ENCODE results near the gene TPI1.

Gene TPI1

DNA sequence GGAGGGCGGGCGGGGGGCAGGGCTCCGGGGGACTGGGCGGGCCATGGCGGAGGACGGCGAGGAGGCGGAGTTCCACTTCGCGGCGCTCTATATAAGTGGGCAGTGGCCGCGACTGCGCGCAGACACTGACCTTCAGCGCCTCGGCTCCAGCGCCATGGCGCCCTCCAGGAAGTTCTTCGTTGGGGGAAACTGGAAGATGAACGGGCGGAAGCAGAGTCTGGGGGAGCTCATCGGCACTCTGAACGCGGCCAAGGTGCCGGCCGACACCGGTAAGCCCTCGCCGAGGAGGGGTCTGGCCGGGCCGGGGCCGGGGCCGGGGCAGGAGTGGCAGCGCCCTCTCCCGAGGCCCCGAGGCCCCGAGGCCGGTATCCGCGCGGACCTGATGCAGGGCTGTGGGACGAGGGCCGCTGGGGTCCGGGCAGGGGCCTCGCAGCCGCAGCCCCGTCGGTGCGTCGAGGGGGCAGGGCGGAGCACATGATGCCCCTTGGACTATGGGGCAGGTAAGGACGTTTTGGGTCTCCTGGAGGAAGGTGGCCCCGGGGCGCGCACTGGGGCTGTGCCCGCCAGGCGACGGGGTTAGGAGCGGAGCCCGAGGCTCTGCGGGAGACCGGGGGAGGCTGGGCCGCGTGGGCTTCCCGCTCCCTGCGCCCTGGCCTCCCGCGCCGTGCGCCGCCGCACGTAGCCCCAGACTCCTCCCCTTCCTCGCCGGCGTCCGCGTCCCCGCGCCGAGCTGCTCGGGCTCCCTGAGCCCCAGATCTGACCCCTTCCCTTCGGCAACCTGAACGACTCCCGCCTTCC lies at the start of gene TPI1:
Gene TPI1, plus strand, starts transcription at position 119 of the 798 bp plus-strand sequence. Its CDS starts 36 bp downstream, at position 155.
- DNase-seq: peak; percentile 78

DNA sequence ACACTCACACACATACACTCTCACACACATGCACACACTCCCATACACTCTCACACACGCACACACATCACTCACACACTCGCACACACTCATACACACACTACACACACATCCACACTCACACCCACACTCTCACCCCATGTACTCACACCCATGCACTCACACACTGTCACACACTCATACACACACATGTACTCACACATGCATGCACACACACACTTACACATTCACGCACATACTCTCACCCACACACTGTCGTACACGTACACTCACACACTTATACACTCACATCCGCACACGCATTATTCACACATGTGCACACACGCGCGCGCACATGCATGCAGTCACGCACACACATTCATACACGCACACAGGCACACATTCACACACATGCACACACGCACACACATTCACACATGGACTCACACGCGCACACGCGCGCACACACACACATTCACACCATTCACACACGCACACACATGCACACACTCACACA lies 49.6 kb upstream of the TPI1 start:
- no peak for DNase-seq

DNA sequence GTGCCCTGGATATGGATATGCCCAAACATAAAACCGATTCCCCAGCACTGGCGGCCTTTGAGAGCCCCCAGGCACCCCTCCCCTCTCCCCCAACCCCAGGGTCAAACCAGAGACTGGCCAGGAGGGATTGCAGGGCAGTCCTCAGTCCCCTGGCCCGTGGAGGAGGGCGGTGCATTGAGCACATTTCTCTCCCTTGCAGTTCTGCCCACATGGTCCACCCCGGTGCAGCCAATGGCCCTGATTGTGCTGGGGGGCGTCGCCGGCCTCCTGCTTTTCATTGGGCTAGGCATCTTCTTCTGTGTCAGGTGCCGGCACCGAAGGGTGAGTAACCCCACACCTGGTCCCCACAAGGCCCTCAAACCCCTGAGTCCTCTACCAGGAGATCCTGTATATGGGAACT lies 49.1 kb upstream of the TPI1 start:
- DNase-seq: no peak

DNA sequence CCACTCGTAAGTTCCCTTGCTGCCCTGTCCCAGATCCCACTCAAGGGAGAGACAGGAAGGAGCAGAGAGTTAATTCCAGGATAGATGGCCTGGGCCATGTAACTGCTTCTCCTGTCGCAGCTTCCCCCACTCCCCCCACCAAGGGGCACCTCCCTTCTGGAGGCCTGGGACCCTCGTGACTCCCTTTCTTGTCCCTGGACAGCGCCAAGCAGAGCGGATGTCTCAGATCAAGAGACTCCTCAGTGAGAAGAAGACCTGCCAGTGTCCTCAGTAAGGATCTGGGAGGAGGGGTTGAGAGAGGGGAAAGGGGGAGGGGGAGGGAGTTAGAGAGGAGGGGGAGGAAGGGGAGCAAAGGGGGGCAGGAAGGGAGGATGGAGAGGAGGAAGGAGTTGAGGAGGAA lies 48.7 kb upstream of the TPI1 start:
- no peak for DNase-seq

DNA sequence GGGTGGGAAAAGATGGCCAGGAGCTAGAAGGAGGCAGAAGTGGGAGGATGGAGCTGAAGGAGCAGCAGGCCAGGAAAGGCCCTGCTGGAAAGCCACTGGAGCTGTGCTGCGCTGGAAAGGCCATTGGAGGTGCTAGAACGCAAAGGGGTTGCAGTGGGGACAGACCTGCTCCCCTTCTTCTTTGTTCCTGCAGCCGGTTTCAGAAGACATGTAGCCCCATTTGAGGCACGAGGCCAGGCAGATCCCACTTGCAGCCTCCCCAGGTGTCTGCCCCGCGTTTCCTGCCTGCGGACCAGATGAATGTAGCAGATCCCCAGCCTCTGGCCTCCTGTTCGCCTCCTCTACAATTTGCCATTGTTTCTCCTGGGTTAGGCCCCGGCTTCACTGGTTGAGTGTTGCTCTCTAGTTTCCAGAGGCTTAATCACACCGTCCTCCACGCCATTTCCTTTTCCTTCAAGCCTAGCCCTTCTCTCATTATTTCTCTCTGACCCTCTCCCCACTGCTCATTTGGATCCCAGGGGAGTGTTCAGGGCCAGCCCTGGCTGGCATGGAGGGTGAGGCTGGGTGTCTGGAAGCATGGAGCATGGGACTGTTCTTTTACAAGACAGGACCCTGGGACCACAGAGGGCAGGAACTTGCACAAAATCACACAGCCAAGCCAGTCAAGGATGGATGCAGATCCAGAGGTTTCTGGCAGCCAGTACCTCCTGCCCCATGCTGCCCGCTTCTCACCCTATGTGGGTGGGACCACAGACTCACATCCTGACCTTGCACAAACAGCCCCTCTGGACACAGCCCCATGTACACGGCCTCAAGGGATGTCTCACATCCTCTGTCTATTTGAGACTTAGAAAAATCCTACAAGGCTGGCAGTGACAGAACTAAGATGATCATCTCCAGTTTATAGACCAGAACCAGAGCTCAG lies 48.0 kb upstream of the TPI1 start:
- DNase-seq: no peak

DNA sequence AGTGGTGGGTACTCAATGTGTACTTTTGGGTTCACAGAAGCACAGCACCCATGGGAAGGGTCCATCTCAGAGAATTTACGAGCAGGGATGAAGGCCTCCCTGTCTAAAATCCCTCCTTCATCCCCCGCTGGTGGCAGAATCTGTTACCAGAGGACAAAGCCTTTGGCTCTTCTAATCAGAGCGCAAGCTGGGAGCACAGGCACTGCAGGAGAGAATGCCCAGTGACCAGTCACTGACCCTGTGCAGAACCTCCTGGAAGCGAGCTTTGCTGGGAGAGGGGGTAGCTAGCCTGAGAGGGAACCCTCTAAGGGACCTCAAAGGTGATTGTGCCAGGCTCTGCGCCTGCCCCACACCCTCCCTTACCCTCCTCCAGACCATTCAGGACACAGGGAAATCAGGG lies 47.2 kb upstream of the TPI1 start:
- no peak for DNase-seq

DNA sequence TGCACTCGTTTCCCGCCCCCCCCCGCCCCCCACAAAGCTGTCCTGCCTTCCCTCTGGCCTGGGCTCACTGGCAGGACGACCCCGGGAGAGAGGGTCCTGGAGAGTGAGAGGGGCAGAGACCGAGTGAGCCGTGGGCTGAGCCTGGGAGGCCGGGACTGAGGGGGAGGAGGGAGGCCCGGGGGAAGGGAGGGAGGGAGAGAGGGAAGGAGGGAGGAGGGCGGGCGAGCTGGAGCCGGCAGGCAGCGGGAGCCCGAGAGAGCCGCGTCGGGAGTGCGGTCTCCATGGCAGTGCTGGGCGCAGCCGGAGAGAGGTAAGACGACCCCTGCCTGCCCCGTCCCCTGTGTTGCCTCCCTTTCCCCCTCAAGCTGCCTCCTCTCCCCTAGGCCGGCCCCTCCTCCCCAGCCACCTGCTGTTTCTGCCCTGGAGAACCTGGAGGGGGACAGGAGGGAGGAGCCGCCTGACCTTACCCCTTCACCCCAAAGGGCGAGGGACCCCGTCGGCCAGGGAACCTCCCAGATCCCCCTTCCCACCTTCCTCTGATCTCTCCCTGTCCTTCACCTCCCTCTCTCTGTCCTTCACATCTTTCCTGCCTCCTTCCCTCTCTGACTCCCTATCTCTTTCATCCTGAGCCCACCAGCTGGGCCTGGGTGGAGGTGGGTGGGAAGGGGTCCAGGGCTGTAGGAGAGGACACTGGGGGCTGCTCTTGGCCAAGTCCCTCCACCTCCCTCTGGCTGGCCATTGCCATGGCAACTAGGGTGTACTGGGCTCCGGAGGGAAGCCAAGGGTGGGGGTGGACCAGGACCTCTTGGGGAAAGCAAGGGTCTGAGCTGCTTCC lies 45.5 kb upstream of the TPI1 start, which contains the start of gene GPR162:
Gene GPR162, plus strand, starts transcription at position 231 of the 835 bp plus-strand sequence. CDS start 2,078 bp downstream, outside the sequence.
- DNase-seq: peak; percentile 59

DNA sequence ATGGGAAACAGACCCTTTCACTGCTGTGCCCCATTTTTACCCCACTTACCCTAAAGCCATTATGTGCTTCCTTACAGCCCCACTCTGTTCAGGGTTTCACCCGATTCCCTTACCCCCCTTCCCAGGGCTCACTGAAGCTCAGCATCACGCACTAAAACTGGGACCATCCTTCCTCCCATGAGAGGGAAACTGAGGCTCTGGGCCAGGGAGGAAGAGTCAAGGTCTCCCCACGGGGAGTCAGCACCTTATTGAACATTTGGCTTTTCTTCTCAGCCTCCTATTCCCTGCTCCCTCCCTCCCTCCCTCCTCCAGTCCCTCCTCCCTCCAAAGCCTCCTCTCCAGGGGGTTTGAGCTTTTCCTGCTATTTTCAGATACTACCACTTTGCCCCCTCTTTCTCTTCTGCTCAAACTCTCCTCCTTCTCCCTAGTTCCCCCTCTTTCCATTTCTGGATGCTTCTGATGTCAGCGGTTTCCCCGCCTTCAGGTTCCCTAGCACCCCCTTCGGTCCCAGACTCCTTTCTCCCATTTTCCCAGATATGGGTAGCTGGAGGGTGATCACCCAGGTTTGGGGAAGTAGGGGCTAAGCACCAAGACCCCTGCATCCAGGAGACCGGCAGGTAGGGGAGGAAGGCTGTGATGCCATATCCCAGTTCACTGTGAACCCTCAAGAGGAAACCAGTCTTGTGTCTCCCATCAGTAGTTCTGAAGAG lies 44.8 kb upstream of the TPI1 start:
- no peak for DNase-seq

DNA sequence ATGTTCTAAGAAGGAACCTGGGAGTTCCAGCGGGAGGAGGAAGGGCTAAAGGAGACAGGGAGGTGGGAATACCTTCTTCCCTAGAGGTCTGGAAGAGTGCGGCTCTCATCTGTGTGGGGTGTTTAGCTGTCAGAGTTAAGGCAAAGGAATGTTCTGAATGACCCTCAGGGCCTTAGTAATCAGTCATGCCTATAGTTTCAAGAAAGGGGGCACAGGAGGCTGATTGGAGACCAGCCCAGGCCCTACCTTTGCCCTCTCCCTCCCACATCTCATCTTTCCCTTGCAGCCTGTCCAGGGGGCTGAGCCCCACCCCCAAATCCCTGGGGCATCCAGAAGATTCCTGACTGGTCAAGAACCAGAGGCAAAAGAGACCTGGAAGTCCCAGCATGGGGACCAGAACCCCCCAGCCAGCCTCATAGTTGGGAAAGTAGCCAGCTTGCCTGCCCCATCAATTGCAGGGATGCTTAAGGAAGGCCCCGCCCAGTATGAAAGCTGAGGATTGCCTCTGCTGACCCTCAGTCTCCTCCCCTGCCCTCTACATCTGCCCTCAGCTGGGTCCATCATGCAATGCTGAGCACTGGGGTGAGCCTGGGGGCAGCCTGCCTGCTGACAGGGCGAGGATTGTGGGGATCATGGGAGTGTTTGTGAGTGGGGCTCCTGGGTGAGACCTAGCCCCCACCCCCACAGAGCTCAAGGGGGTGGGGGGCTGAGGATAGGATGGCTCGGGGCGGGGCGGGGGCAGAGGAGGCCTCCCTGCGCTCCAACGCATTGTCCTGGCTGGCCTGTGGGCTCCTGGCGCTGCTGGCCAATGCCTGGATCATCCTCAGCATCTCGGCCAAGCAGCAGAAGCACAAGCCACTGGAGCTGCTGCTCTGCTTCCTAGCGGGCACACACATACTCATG lies 43.9 kb upstream of the TPI1 start:
- no peak for DNase-seq

DNA sequence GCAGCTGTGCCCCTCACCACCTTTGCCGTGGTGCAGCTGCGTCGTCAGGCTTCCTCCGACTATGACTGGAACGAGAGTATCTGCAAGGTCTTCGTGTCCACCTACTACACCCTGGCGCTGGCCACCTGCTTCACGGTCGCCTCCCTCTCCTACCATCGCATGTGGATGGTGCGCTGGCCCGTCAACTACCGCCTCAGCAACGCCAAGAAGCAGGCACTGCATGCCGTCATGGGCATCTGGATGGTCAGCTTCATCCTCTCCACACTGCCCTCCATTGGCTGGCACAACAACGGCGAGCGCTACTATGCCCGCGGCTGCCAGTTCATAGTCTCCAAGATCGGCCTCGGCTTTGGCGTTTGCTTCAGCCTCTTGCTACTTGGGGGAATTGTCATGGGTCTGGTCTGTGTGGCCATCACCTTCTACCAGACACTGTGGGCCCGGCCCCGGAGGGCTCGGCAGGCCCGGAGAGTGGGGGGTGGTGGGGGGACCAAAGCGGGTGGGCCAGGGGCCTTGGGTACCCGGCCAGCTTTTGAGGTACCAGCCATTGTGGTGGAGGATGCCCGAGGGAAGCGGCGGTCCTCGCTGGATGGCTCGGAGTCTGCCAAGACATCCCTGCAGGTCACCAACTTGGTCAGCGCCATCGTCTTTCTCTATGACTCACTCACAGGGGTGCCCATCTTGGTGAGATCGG lies 43.1 kb upstream of the TPI1 start:
- no peak for DNase-seq

DNA sequence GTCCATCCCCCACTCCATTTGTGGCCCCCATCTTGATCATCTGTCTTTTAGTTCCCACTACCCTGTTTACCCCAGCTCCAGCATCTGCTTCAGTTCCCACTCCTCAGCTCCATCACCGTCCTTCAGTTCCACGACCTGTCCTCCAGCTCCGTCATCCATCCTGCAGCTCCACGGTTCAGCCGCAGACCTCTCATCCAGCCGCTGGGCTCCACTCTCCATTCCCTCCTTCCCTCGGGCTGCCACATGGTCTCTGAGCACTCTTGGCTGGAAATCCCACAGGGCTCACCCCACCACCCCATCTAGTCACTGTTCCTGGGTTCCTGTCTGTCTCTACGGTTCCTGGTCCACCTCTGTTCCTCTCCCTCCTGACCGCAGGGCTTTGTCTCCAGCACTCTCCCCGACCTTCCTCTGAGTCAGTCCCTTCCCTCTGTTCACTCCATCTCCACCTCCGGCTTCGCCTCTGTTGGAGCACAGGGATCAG lies 42.4 kb upstream of the TPI1 start:
- DNase-seq: no peak

DNA sequence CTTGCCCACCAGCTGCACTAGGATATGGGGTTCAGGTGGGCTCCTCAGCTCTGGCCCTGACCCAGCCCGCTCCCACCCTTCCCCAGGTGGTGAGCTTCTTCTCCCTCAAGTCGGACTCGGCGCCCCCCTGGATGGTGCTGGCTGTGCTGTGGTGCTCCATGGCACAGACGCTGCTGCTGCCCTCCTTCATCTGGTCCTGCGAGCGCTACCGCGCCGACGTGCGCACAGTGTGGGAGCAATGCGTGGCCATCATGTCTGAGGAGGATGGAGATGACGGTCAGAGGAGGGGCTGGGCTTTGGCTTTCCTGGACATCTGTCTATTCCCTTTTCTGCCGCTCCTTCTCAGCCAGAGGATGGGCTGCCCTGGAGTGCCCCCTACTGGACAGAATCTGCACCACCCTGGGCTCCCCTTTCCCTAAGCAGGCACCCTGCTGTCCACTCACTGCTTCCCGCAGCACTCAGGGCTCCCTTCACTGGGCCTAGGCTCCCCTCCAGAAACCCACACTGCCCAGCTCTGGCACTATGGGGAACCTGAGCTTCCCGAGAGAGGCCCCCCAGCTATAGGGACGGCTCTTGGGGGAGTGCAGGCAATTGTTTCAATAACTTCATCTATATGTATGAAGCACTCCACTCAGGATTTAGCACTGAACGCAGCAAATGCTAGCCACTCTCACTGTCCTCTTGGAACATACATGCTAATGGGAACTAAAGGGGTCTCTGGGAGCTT lies 41.8 kb upstream of the TPI1 start:
- DNase-seq: peak; percentile 92

DNA sequence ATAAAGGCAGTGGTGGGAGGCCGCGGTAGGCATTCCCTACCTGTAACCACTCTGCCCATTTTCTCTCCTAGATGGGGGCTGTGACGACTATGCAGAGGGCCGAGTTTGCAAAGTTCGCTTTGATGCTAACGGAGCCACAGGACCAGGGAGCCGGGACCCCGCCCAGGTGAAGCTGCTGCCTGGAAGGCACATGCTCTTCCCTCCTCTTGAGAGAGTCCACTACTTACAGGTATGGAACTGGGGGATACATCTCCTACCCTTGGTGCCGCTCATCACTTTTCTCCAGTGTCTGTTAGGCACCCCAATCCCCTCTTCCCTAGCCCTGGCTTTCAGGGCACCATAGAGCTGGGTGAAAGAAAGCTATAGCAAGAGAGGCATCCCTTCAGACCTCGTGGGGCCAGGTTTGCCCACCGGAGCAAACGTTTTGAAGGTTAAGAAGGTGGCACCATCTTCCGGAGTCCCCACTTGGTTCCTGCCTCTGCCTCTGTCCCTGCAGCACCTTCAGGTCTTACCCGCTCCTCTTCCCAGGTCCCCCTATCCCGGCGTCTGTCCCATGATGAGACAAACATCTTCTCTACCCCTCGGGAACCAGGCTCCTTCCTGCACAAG lies 41.1 kb upstream of the TPI1 start:
- no peak for DNase-seq

DNA sequence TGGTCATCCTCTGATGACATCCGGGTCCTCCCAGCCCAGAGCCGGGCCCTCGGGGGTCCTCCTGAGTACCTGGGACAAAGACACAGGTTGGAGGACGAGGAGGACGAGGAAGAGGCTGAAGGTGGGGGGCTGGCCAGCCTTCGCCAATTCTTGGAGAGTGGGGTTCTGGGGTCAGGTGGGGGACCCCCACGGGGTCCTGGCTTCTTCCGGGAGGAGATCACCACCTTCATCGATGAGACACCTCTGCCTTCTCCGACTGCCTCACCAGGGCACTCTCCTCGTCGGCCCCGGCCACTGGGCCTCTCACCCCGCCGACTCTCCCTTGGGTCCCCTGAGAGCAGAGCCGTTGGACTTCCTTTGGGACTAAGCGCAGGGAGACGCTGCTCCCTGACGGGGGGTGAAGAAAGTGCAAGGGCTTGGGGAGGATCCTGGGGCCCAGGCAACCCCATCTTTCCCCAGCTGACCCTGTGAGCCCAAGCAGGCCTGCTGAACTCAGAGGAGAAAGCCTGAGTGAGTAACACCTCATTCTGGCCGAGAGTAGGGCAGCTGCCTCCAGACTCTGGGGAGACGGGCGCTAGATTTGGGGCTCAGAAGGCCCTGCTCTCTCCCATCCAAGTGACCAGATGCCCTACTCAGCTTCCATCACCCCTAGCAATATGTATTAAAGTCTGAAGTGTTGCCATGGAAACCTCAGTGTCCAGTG lies 40.4 kb upstream of the TPI1 start:
- no peak for DNase-seq

DNA sequence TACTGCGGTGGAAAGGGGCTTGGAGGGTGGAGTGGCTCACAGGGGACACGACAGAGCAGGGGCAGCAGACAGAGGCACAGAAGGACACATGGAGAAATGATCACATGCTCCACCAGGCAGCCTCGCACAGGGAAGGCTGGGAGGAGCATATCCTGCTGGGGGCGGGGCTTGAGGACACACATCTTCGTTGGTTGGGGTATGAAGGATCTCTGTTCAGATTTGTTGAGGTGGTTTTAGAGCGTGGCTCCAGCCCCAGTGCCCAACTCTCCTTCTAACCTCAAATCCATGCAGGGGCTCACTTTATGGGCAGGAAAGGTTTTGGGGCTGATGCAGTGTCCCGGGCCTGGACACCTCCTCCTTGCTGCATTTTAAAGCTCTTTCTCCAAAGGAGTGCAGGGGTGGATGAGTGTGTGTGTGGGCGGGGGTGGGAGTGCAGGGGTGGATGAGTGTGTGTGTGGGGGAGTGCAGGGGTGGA lies 39.9 kb upstream of the TPI1 start:
- DNase-seq: peak; percentile 90

DNA sequence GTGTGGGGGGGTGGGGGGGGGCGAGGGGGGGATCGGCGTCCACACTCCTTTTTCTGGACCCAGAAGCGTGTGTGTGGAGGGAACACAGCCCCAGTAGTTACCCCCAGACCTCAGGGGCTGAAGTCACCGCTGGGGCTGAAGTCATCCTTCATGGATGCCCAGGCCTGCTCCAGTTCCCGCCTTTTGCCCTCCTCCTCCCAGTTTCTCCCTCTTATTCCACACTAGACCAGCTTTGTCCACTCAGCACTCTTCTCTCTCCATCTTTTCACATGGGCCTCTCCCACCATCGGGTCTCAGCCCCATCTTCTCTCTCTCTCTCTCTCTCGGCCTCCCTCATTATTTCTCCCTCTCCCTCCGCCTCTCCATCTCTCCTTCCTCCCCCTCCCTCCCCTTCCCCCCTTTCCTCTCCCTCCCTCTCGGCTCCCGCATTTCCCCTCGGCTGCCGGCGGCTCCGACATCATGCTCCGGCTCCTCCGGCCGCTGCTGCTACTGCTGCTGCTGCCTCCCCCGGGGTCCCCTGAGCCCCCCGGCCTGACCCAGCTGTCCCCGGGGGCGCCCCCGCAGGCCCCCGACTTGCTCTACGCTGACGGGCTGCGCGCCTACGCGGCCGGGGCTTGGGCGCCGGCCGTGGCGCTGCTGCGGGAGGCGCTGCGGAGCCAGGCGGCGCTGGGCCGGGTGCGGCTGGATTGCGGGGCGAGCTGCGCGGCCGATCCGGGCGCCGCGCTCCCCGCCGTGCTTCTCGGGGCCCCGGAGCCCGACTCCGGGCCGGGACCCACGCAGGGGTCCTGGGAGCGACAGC lies 39.1 kb upstream of the TPI1 start, which contains the start of gene P3H3:
Gene P3H3, plus strand, starts transcription at position 426 of the 799 bp plus-strand sequence. Its CDS starts 34 bp downstream, at position 460.
- DNase-seq: peak; percentile 54

Data from NCI-H1694 treated with DMSO at 0.1 percent for 48 hours (cell line).